Small intestine (tissue), 7 donors: ENCODE data around the gene NCBP1. TPM values are rescaled to one million over a fixed set of nuclear protein-coding genes. Genes with fewer than 3 reads are reported as not detected.
"Not testable (repeated sequence)": the region's sequence is repeated elsewhere in the genome, so short reads cannot be mapped to it uniquely, and the experiment has no call there.

Experiments
- DNase-seq, 2 donors: peaks; one replicate each; pipeline versions ENCODE4 v3.0.0 to v3.0.0-alpha.2; 2013
- FAIRE-seq: peaks from 2 replicates; lab custom pipeline; 2012; peaks lifted over from hg19 to GRCh38; lab: Jason Lieb, UNC
- H3K27ac ChIP-seq, 3 donors: one replicate each; pipeline ENCODE4 v1.5.1; 2013; ENCODE audit warnings: low read length in 2 of 3, mild to moderate bottlenecking in 2 of 3, control low read depth in 1 of 3, inconsistent platforms in 1 of 3, low read depth in 1 of 3, moderate library complexity in 1 of 3
- H3K27me3 ChIP-seq, 3 donors: one replicate each; pipeline ENCODE4 v1.6.1; 2013; ENCODE audit warnings: low read length in 3 of 3, inconsistent platforms in 1 of 3; ENCODE audit not compliant: control insufficient read depth in 3 of 3, insufficient read depth in 3 of 3
- H3K36me3 ChIP-seq, 3 donors: one replicate each; pipeline ENCODE4 v1.6.1; 2013; ENCODE audit warnings: low read length in 3 of 3, inconsistent platforms in 1 of 3, low read depth in 1 of 3, mild to moderate bottlenecking in 1 of 3, moderate library complexity in 1 of 3; ENCODE audit not compliant: control insufficient read depth in 3 of 3, insufficient read depth in 2 of 3
- H3K4me1 ChIP-seq, 3 donors: one replicate each; pipeline ENCODE4 v1.6.1; 2013; ENCODE audit warnings: low read length in 2 of 3, inconsistent platforms in 1 of 3, low read depth in 1 of 3, mild to moderate bottlenecking in 1 of 3, moderate library complexity in 1 of 3; ENCODE audit not compliant: control insufficient read depth in 3 of 3, insufficient read depth in 2 of 3
- H3K4me3 ChIP-seq, 3 donors: one replicate each; pipeline ENCODE4 v1.5.1; 2013; ENCODE audit warnings: low read length in 3 of 3, control low read depth in 1 of 3, inconsistent platforms in 1 of 3, low read depth in 1 of 3, mild to moderate bottlenecking in 1 of 3, moderate library complexity in 1 of 3
- H3K9me3 ChIP-seq, 2 donors: one replicate each; pipeline ENCODE4 v1.6.1; 2013; ENCODE audit warnings: low read depth in 1 of 2, low read length in 1 of 2; ENCODE audit not compliant: control insufficient read depth in 2 of 2, insufficient read depth in 1 of 2
- WGBS, 3 donors: extraction: QIAGEN DNeasy Blood & Tissue Kit; methylation state at CpG; one replicate each; pipeline ENCODE4 v1.1.7; 2013; 5-methylcytosine and 5-hydroxymethylcytosine counted together
- polyA plus RNA-seq, 4 donors: library from polyadenylated mRNA; stranded (reverse) in 3 of 4; unstranded in 1 of 4; fragments of 200-250 nt in 3 of 4; fragments of 120-200 nt in 1 of 4; gene quantifications; one replicate each; pipeline versions ENCODE4 v1.2.1 to v1.2.3, GENCODE V29; 2013
- donor health status: healthy with polysubstance abuse.
- donor health status: control.
- donor health status: control.
- donor health status: Bipolar disorder and iron deficiency.
- donor health status: healthy.

Gene NCBP1
- polyA plus RNA-seq, 4 donors = 5.9 to 29.7 (median 11.0) TPM

DNA sequence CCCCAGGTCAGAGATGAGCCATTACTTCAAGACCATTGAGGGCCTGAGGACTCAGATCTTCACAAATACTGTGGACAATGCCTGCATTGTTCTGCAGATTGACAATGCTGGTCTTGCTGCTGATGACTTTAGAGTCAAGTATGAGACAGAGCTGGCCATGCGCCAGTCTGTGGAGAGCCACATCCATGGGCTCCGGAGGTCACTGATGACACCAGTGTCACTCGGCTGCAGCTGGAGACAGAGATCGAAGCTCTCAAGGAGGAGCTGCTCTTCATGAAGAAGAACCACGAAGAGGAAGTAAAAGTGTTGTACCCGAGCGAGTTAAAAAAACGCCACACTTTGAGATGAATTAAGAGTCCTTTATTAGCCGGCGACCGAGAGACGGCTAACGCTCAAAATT lies 65.7 kb downstream of the NCBP1 start:
- DNase-seq, H3K36me3 ChIP-seq, H3K9me3 ChIP-seq, FAIRE-seq, H3K27ac ChIP-seq, H3K27me3 ChIP-seq, H3K4me3 ChIP-seq: not testable (repeated sequence)
- 70 to 88% (median 76%) methylated on average over 13 of the region's 13 CpGs for WGBS, 3 donors
- H3K4me1 ChIP-seq = peaks cover 5 to 30% (median 11%) of the 10 kb centered on the region in 3 donors

DNA sequence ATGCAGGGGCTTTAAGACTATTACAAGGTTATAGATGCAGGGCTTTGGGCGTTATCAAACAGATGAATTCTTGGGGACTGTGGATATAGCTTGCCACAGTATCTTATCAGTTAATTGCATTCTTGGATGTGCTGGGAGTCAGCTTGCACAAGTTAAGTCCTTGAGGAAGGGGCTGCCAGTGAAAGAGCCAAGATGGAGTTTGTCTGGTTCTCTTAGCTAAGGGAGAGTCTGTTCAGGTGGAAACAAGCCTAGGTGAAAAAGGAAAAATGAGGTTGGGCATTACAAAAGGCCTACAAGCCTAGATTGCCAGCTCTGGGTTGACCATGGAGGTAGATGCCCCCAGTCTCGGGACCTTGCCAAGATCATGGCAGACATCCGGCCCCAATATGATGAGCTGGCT lies 66.2 kb downstream of the NCBP1 start:
- not testable (repeated sequence) for H3K9me3 ChIP-seq, H3K27ac ChIP-seq, DNase-seq, H3K4me3 ChIP-seq, H3K27me3 ChIP-seq, H3K36me3 ChIP-seq, FAIRE-seq
- WGBS, 3 donors = 90 to 96% (median 92%) methylated on average over 3 of the region's 3 CpGs
- peaks cover 2 to 25% (median 6%) of the 10 kb centered on the region in 3 donors for H3K4me1 ChIP-seq

DNA sequence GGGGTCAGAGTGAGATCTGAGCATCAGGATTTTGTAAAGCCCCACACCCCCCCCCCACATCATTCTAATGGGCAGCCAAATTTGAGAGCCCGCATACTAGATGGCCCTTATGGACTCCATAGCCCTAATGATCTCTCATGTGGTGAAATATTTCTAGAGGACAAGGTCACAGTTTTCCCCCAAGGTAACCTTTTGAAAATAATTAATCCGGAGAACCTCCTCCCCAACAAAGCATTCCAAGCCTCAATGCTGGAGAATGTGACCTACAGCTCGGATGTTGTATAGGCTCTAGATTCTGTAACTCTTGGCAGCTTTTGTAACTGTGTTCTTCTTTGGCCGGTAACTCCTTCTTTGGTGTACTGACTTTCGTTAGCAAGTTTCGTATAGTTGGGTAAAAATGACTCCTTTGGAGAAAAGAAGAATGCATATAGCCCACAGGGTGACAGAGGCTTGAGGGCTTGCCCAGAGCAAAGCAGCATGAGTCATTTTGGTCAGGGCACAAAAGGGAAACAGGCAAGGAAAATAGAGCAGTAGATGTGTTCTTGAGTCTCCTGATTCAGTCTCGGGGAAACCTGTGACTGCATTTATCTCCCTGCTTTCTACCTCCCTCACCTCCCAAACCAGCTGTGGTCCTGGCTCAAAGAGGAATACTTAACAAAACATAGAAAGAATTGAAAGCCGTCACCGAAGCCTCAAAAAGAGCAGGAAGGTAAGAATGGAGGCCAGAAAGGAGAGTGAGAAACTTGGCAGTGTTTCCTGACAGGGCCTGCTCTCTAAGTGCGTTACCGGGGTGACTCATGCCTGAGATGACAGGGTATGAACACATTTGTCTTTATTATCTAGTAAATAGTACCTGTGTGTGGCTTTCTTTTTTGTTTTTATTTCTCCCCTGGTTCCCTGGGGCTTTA lies 70.1 kb downstream of the NCBP1 start:
- FAIRE-seq (no peak), DNase-seq (peak in 1 of 2 donors; percentile 63)
- Histone ChIP-seq H3K4me1 (peaks cover 0 to 14% (median 0%) of the 10 kb centered on the region in 3 donors), H3K4me3 (no peak overlapping the region), H3K27ac (peak overlapping the region in 1 of 3 donors; percentile 42), H3K9me3 (no peaks in the 10 kb centered on the region), H3K27me3 (peaks cover 0 to 4% (median 3%) of the 10 kb centered on the region in 3 donors), H3K36me3 (no peaks in the 10 kb centered on the region)
- WGBS, 3 donors = 62 to 76% (median 64%) methylated on average over 11 of the region's 11 CpGs

DNA sequence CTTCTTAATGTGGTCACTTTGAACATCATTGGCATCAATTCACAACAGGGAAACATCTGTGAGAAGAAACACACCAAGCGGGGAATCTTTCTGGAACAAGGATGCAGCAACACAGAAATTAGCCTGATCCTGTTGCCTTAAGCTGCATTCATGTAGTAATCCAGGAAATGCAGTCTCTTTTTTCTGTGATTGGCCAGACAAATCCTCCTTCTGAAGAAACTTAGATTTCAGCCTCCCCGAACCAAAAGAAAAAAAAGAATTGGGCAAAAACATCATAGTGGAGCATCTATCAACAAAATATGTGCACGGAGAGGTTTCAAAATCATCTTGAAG lies 70.7 kb downstream of the NCBP1 start:
- Histone ChIP-seq H3K36me3 (no peaks in the 10 kb centered on the region), H3K4me3 (no peak overlapping the region)
- no peak for FAIRE-seq

DNA sequence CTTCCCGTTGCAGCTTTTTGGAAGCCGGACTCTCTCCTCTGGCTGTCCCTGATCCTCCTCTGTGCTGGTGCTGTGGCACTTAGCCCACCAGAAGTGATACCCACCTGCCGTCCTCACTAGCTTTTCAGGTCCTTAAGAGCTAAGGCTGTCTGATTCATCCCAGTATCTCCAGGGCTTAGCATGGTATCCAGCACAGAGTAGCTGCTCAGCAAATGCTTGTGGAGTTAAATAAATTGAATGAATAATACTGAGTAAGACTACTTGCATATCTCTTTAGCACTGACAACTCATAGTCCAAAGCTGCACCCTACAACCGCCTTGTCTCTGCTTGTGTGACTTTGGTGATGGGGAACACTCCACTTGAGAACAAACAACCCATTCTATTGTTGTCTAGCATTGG lies 71.2 kb downstream of the NCBP1 start:
- Histone ChIP-seq H3K27ac (no peak overlapping the region), H3K9me3 (no peaks in the 10 kb centered on the region), H3K4me3 (no peak overlapping the region), H3K27me3 (peaks cover 0 to 6% (median 3%) of the 10 kb centered on the region in 3 donors), H3K36me3 (no peaks in the 10 kb centered on the region), H3K4me1 (peaks cover 0 to 14% (median 0%) of the 10 kb centered on the region in 3 donors)
- FAIRE-seq (no peak), DNase-seq (no peak)
- 87 to 92% (median 91%) methylated on average over 4 of the region's 4 CpGs for WGBS, 3 donors

More for the DNA sequence above, 70.7 kb downstream of the NCBP1 start:
- DNase-seq = no peak
- Histone ChIP-seq H3K4me1 (peaks cover 0 to 14% (median 0%) of the 10 kb centered on the region in 3 donors), H3K27me3 (peaks cover 0 to 6% (median 3%) of the 10 kb centered on the region in 3 donors), H3K27ac (no peak overlapping the region), H3K9me3 (no peaks in the 10 kb centered on the region)
- 78 to 92% (median 89%) methylated on average over 3 of the region's 3 CpGs for WGBS, 3 donors

DNA sequence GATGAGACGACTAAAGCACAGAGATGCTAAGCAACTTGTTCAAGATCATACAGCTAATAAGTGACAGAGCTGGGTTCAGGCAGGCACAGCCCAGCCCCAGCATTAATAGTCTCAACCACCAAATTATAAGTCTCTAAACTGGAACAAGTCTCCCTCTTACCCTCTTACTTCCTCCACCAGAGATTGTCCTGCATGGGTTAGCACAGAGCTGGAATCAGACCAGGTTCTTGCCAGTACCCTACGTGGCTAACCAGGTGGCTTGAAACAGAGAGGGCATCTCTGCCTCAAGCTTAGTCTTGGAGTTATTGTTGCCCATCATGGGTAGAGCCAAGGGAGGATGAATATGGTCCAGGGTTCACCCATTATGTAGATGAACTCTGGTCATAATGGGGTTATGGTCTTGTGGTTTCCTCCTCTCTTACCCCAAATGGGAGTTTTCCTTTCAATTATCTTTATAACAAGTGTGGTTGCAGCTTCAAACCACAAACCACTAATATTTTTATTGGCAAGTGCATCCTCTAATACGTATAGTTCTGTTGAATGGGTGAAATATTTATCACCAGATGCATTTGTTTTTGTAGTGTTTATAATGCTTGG lies 71.8 kb downstream of the NCBP1 start:
- Histone ChIP-seq H3K4me1 (peaks cover 0 to 14% (median 0%) of the 10 kb centered on the region in 3 donors), H3K4me3 (no peak overlapping the region), H3K27ac (no peak overlapping the region), H3K27me3 (peaks cover 0 to 6% (median 3%) of the 10 kb centered on the region in 3 donors), H3K36me3 (no peaks in the 10 kb centered on the region), H3K9me3 (no peaks in the 10 kb centered on the region)
- DNase-seq (no peak), FAIRE-seq (no peak)
- WGBS, 3 donors = 53 to 61% (median 53%) methylated on average over 3 of the region's 3 CpGs

DNA sequence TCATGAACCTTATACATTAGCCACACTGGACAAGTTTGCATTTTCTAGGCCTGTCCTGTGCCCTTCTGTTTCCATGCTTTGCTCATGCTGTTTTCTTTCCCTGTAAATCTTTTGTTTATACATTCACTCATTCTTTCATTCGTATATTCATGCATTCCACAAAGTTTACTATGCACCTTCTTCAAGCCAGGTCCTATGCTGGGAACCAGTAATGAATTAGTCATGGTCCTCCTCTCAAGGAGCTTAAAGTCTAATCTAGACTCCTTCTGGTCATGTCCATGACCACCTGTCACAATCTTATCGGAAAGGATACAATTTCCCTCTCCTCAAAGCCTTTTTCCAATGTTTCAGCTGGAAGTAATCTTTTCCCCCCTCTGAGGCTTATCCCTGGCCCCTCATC lies 72.6 kb downstream of the NCBP1 start:
- Histone ChIP-seq H3K4me3 (no peak overlapping the region), H3K4me1 (peaks cover 0 to 18% (median 0%) of the 10 kb centered on the region in 3 donors), H3K27ac (no peak overlapping the region), H3K27me3 (peaks cover 0 to 6% (median 3%) of the 10 kb centered on the region in 3 donors), H3K36me3 (no peaks in the 10 kb centered on the region), H3K9me3 (no peaks in the 10 kb centered on the region)
- no peak for DNase-seq
- 76 to 89% (median 83%) methylated on average over 2 of the region's 2 CpGs for WGBS, 3 donors
- FAIRE-seq = no peak

DNA sequence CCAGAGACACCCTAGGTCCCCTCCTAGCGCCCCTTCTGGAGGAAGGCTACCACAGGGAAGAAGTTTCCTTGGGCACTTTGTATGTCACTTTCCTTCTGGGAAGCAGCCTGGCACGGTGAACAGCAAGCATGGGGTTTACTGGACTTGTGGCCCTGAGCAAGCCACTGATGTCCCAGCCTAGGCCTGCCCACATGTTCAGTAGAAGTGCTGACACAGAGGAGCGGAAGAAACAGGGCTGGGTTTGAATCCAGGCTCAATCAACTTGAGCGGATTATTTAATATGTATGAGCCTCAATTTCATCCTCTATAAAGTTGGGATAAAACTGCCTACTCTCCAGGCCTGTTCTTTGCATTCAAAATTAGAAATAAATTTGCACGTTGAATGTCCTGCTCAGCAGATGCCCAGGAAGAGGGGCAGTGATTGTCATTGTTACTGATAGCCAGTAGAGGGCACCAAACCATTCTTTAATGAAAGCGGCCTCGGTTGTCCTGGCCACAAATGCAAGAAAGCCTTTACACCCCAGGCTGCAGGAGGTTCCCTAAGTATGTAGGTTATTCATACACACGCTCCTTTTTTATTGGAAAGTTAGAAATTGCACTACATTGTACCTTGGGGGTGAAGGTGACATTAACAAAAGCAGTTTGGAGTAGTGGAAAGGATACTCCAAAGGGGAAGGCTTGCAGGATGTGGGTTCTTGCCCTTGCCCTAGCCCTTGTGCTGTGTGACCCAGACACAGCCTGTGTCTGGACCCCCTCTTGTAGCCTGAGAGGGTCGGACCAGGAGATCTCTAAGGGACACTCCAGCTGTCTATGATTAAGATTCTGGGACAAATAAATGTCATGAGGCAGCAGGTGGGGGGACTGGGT lies 77.0 kb downstream of the NCBP1 start:
- Histone ChIP-seq H3K36me3 (no peaks in the 10 kb centered on the region), H3K9me3 (no peaks in the 10 kb centered on the region), H3K4me3 (no peak overlapping the region), H3K4me1 (peaks cover 0 to 10% (median 2%) of the 10 kb centered on the region in 3 donors), H3K27me3 (peaks cover 0 to 6% (median 3%) of the 10 kb centered on the region in 3 donors), H3K27ac (no peak overlapping the region)
- DNase-seq (peak; percentile 74 to 81), FAIRE-seq (no peak)
- WGBS, 3 donors = 22 to 25% (median 23%) methylated on average over 9 of the region's 9 CpGs
